ENCODE data around the gene EXD2. TPM values are rescaled to one million over a fixed set of nuclear protein-coding genes. Genes with fewer than 3 reads are reported as not detected.

EXD2 gene
- total and polyA plus RNA-seq, 2 of the 13 experiments (the other 11 are each of a cell fraction or from before 2014, with no cell fraction given) = 9.5 to 15.1 TPM

DNA sequence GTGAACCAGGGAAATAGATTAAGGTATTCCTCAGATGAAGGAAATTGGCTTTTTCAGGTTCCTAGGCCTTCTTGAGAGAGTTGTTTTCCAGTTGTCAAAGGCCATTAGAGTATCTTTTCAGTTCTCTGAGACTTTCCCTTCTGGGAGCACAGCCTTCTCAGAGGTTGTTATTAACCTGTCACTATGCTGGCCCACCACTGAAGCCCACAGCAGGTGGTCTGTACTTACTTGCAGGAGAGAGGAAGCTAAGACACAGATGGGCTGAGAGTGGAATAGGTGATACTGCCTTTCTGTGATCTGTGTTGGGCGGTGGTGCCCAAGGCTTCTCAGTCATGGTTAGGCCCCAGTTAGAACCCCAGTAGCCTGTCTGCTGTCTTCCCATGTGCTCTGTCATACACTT lies 45.8 kb downstream of the EXD2 start (continued):
- TF ChIP-seq GFI1 (CRISPR knock-in tag; IDR thresholded peaks at IDR 0.05; ENCODE audit: borderline replicate concordance) (no peak), ZNF333 (CRISPR knock-in tag; IDR thresholded peaks at IDR 0.05; ENCODE audit: borderline replicate concordance) (no peak), ARID2 (CRISPR knock-in tag; IDR thresholded peaks at IDR 0.05; ENCODE audit: borderline replicate concordance) (no peak), THYN1 (CRISPR knock-in tag; IDR thresholded peaks at IDR 0.05; ENCODE audit: borderline replicate concordance, low read depth) (no peak)
- TF ChIP-seq, protein P1, sequence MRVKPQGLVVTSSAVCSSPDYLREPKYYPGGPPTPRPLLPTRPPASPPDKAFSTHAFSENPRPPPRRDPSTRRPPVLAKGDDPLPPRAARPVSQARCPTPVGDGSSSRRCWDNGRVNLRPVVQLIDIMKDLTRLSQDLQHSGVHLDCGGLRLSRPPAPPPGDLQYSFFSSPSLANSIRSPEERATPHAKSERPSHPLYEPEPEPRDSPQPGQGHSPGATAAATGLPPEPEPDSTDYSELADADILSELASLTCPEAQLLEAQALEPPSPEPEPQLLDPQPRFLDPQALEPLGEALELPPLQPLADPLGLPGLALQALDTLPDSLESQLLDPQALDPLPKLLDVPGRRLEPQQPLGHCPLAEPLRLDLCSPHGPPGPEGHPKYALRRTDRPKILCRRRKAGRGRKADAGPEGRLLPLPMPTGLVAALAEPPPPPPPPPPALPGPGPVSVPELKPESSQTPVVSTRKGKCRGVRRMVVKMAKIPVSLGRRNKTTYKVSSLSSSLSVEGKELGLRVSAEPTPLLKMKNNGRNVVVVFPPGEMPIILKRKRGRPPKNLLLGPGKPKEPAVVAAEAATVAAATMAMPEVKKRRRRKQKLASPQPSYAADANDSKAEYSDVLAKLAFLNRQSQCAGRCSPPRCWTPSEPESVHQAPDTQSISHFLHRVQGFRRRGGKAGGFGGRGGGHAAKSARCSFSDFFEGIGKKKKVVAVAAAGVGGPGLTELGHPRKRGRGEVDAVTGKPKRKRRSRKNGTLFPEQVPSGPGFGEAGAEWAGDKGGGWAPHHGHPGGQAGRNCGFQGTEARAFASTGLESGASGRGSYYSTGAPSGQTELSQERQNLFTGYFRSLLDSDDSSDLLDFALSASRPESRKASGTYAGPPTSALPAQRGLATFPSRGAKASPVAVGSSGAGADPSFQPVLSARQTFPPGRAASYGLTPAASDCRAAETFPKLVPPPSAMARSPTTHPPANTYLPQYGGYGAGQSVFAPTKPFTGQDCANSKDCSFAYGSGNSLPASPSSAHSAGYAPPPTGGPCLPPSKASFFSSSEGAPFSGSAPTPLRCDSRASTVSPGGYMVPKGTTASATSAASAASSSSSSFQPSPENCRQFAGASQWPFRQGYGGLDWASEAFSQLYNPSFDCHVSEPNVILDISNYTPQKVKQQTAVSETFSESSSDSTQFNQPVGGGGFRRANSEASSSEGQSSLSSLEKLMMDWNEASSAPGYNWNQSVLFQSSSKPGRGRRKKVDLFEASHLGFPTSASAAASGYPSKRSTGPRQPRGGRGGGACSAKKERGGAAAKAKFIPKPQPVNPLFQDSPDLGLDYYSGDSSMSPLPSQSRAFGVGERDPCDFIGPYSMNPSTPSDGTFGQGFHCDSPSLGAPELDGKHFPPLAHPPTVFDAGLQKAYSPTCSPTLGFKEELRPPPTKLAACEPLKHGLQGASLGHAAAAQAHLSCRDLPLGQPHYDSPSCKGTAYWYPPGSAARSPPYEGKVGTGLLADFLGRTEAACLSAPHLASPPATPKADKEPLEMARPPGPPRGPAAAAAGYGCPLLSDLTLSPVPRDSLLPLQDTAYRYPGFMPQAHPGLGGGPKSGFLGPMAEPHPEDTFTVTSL (CRISPR knock-in tag; IDR thresholded peaks at IDR 0.05; ENCODE audit: borderline replicate concordance) = no peak

DNA sequence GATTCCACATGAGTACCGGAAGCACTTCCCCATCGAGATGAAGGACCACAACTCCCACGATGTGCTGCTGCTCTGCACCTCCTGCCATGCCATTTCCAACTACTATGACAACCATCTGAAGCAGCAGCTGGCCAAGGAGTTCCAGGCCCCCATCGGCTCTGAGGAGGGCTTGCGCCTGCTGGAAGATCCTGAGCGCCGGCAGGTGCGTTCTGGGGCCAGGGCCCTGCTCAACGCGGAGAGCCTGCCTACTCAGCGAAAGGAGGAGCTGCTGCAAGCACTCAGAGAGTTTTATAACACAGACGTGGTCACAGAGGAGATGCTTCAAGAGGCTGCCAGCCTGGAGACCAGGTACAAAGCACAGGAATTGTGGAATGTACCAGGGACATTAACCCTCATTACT lies 46.3 kb downstream of the EXD2 start:
- H3K4me1 ChIP-seq (ENCODE audit: insufficient read depth, low read length) = no peaks in the 10 kb centered on the region
- DNase-seq (ENCODE audit: low spot score) (no peak), ATAC-seq (no peak), FAIRE-seq (no peak)
- H3K79me2 ChIP-seq (ENCODE audit: insufficient read depth, low read length) = no peaks in the 10 kb centered on the region
- no peak overlapping the region for H3K27ac ChIP-seq (ENCODE audit: extremely low read length, insufficient read depth, low read length)
- ChIA-PET CTCF (ENCODE audit: low intra/inter-chr PET ratio, low total read pairs) (no interaction called here), POLR2A (no interaction called here)
- H3K4me2 ChIP-seq (ENCODE audit: low read depth, low read length) = no peak overlapping the region
- no peaks in the 10 kb centered on the region for H3K27me3 ChIP-seq (ENCODE audit: control insufficient read depth in 1 of 2, insufficient read depth in 2 of 2, low read length in 2 of 2)
- WGBS (ENCODE audit: low lambda C conversion rate) = 95% methylated on average over 8 of the region's 12 CpGs
- H3K9me3 ChIP-seq (ENCODE audit: low read length) = no peaks in the 10 kb centered on the region
- intact Hi-C loops (cut with micrococcal nuclease; ENCODE audit: unreplicated experiment) (no loop called here), in situ Hi-C loops (cut with HindIII; ENCODE audit: extremely low pct_ligation_motif_present, low pct_unique_long_range_greater_than_20kb) (no loop called here)
- H2AFZ ChIP-seq (ENCODE audit: low read length) = no peak overlapping the region
- H4K20me1 ChIP-seq (ENCODE audit: insufficient read depth, low read length) = no peaks in the 10 kb centered on the region
- BruUV-seq (replicated peaks) = no TSS peak
- H3K9ac ChIP-seq (ENCODE audit: insufficient read depth, low read depth, low read length) = no peak overlapping the region
- H3K4me3 ChIP-seq (replicated peaks in 1 of 3; ENCODE audit: insufficient read depth in 1 of 3, low read depth in 2 of 3, low read length in 3 of 3) = no peak overlapping the region
- peaks cover 8 to 42% of the 10 kb centered on the region in 2 experiments; a peak in 4 of 5 replicates for H3K36me3 ChIP-seq (replicated peaks in 1 of 2; ENCODE audit: control insufficient read depth in 1 of 2, insufficient read depth in 2 of 2, low read length in 2 of 2)
- TF ChIP-seq SP5 (CRISPR knock-in tag; IDR thresholded peaks at IDR 0.05; ENCODE audit: borderline replicate concordance, low read depth) (no peak), ZSCAN31 (CRISPR knock-in tag; IDR thresholded peaks at IDR 0.05; ENCODE audit: low read depth) (no peak), NAIF1 (CRISPR knock-in tag; IDR thresholded peaks at IDR 0.05; ENCODE audit: borderline replicate concordance) (no peak)
- TF ChIP-seq, protein P2, sequence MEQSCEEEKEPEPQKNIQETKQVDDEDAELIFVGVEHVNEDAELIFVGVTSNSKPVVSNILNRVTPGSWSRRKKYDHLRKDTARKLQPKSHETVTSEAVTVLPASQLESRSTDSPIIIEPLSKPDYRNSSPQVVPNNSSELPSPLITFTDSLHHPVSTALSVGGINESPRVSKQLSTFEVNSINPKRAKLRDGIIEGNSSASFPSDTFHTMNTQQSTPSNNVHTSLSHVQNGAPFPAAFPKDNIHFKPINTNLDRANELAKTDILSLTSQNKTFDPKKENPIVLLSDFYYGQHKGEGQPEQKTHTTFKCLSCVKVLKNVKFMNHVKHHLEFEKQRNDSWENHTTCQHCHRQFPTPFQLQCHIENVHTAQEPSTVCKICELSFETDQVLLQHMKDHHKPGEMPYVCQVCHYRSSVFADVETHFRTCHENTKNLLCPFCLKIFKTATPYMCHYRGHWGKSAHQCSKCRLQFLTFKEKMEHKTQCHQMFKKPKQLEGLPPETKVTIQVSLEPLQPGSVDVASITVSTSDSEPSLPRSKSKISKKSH (CRISPR knock-in tag; IDR thresholded peaks at IDR 0.05; ENCODE audit: borderline replicate concordance) = no peak
- TF ChIP-seq, protein P3, sequence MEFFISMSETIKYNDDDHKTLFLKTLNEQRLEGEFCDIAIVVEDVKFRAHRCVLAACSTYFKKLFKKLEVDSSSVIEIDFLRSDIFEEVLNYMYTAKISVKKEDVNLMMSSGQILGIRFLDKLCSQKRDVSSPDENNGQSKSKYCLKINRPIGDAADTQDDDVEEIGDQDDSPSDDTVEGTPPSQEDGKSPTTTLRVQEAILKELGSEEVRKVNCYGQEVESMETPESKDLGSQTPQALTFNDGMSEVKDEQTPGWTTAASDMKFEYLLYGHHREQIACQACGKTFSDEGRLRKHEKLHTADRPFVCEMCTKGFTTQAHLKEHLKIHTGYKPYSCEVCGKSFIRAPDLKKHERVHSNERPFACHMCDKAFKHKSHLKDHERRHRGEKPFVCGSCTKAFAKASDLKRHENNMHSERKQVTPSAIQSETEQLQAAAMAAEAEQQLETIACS (CRISPR knock-in tag; IDR thresholded peaks at IDR 0.05) = no peak
- TF ChIP-seq, protein P4, sequence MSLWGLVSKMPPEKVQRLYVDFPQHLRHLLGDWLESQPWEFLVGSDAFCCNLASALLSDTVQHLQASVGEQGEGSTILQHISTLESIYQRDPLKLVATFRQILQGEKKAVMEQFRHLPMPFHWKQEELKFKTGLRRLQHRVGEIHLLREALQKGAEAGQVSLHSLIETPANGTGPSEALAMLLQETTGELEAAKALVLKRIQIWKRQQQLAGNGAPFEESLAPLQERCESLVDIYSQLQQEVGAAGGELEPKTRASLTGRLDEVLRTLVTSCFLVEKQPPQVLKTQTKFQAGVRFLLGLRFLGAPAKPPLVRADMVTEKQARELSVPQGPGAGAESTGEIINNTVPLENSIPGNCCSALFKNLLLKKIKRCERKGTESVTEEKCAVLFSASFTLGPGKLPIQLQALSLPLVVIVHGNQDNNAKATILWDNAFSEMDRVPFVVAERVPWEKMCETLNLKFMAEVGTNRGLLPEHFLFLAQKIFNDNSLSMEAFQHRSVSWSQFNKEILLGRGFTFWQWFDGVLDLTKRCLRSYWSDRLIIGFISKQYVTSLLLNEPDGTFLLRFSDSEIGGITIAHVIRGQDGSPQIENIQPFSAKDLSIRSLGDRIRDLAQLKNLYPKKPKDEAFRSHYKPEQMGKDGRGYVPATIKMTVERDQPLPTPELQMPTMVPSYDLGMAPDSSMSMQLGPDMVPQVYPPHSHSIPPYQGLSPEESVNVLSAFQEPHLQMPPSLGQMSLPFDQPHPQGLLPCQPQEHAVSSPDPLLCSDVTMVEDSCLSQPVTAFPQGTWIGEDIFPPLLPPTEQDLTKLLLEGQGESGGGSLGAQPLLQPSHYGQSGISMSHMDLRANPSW (CRISPR knock-in tag; IDR thresholded peaks at IDR 0.05; ENCODE audit: borderline replicate concordance) = no peak

All from HepG2 (cell line).